IPS DF 4.7 (cell line): Measurements from ENCODE around the gene STK11.
"Not testable (repeated sequence)": the region's sequence is repeated elsewhere in the genome, so short reads cannot be mapped to it uniquely, and the experiment has no call there.

ENCODE experiments used
- DNase-seq: peaks from one replicate; pipeline ENCODE4 v3.0.0-alpha.2; 2013; ENCODE audit warnings: low spot score; ENCODE audit errors: extremely low read depth

Gene STK11

GRCh38 chr19:1235625-1236538 lies 30.3 kb downstream of the STK11 start:
- no peak for DNase-seq

GRCh38 chr19:1236576-1236975 lies 31.0 kb downstream of the STK11 start:
- no peak for DNase-seq

DNA sequence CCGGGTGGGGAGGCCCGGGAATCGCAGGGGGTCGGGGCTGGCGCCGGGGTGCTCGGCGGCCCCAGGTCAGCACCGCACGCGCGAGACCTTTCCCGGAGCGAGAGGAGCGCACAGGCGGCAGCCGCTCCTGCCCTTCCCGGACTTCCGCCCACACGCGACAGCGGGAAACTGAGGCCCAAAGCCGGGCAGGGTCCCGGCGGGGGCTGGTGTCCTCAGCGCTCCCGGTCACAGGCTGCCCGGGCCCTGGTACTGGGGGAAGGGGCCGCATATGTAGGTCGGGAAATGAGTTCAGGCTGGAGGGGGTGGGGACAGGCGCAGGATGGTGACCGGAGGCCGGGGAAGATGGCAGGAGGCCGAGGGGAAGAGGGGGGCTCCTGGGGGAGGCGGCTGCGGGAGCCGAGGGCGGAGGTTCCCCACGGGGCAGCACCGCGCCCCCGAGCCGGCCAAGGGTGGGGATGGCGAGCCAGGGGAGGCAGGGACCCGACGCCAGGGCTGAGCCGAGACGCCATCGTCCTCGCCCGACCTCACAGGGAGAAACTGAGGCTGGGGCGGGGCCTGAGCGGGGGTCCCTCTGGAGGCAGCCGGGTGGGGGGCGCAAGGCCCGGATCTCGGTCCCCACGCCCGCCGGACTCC lies 31.6 kb downstream of the STK11 start:
- no peak for DNase-seq

GRCh38 chr19:1237754-1238368 lies 32.3 kb downstream of the STK11 start, which contains the start of gene CBARP:
Gene CBARP (minus strand): TSS chr19:1238005. CDS start chr19:1236100, 1,905 bp downstream.
- no peak for DNase-seq

GRCh38 chr19:1238369-1239303 lies 33.1 kb downstream of the STK11 start:
- DNase-seq, result no peak

DNA sequence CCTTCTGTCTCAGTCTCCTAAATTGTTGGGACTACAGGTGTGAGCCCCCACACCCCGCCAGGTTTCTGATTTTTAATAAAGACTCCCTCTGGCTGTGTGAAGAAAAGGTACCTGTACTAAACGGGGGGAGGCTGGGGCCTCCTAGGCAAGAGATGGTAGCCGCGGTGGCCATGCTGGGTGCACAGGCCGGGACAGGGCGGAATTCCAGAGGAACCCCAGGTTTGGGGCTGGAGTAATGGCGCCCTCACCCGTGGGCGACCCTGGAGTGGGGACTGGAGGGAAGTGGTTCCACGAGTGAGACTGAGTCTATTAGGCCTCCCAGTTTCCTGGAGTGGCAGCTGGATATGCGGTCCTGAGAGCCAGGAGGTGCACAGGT lies 33.8 kb downstream of the STK11 start:
- DNase-seq, result no peak

GRCh38 chr19:1239796-1240737 lies 34.5 kb downstream of the STK11 start:
- DNase-seq, result no peak

GRCh38 chr19:1240925-1241324 lies 35.3 kb downstream of the STK11 start:
- no peak for DNase-seq

DNA sequence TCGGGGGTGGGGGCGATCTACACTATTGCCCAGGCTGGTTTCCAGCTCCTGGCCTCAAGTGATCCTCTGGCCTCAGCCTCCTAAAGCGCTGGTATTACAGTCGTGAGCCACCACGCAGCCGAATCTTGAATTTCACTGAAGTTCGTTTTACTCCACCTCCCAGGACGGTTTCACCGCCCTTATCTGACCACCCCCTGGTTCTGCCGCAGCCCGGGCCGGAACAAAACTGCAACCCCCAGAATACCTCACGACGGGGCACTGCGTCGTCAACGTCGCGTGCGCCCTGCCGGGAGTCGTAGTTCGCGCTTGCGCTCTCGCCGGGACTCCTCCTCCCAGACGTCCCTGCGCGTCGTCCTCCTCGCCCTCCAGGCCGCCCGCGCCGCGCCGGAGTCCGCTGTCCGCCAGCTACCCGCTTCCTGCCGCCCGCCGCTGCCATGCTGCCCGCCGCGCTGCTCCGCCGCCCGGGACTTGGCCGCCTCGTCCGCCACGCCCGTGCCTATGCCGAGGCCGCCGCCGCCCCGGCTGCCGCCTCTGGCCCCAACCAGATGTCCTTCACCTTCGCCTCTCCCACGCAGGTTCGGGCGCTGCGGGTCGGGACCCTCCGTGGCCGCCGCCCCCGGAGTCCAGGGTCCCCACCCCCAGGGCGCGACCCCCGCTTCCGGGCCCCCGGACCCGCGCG lies 36.0 kb downstream of the STK11 start, which contains the start of gene ATP5F1D:
TSS of gene ATP5F1D (plus strand) at position 335 of the 679 bp plus-strand sequence. CDS start at position 435, 100 bp downstream.
- DNase-seq, result no peak

- no peak for DNase-seq
Observed at GRCh38 chr19:1243768-1244692, 38.5 kb downstream of the STK11 start.

DNA sequence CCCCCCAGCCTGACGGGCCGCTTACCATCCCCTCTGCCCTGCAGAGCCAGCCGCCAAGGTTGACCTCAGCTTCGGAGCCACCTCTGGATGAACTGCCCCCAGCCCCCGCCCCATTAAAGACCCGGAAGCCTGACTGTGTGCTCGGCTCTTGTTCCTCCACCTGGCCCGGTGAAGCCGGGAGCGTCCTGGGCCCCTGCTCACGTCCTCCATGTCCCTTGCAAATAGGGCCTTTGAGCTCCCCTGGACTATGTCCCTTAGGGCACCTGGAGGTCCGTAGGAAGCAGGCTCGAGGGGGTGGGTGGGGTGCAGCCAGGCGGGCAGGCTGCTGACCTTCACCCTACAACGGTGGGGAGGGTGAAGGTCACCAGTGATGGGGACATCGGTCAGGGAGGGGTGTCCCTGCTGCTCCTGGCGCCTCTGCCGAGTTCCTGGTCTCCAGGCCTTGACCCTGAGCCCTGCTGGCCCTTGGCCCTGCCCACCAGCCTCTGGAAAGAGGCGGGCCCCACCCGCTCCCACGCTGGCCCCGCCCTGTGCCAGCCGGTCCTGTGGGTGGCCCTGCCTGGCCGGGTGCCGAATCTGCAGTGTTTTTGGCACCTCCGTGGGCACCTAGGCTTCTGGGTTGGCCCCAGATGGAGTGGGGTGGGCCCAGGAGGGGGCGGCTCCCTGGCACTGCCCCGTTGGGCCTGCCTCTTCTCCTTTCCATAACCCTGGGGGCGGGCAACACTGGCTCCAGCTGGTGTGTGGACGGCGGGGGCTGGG lies 39.3 kb downstream of the STK11 start:
- no peak for DNase-seq

GRCh38 chr19:1245494-1246264 lies 40.1 kb downstream of the STK11 start:
- DNase-seq, result no peak

- not testable (repeated sequence) for DNase-seq
Observed at GRCh38 chr19:1246265-1247087, 40.9 kb downstream of the STK11 start.

GRCh38 chr19:1247748-1248138 lies 42.2 kb downstream of the STK11 start:
- no peak for DNase-seq

- no peak for DNase-seq
Observed at GRCh38 chr19:1248139-1248785, 42.7 kb downstream of the STK11 start, which contains the start of gene MIDN. Gene MIDN (plus strand): TSS chr19:1248583. CDS start chr19:1250297, 1,714 bp downstream.
